SU-DHL-6 (cell line): ENCODE measurements around the gene FMO4.

ENCODE experiments used
- EZH2phosphoT487 ChIP-seq: fragments of 200-600 bp; sonication (generic), shearing (Covaris generic); conservative IDR thresholded peaks from 2 replicates; pipeline ENCODE4 v1.6.1; 2018; ENCODE audit warnings: mild to moderate bottlenecking, antibody characterized with exemption, low read length, moderate library complexity, mixed read lengths
- TF ChIP-seq, protein P1 (sequence below): fragments of 200-600 bp; sonication (generic); IDR thresholded peaks from one replicate; pipeline ENCODE4 v1.5.1; 2017; ENCODE audit warnings: antibody characterized with exemption, mild to moderate bottlenecking, low read length, moderate library complexity; ENCODE audit not compliant: insufficient read depth, poor library complexity, severe bottlenecking

DNA sequence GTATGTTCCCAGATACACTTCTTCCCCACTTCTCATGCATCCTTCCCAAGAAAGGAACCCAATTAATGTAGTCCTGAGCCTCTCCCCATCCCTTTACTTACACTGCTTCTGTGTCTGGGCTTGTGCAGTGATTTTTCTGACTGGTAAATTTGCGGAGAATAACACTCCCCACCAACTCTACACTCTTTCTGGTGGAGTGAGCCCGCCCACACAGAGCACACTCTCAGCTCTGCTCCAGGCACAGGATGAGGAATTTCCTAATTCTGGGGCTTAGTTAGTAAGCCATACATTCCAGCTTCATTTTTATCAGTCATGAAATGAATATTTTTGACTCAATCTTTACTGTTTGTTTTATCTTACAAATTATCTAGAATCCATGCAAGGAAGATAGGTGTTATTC is 38.6 kb downstream of the FMO4 start:
- TF ChIP-seq, protein P1, sequence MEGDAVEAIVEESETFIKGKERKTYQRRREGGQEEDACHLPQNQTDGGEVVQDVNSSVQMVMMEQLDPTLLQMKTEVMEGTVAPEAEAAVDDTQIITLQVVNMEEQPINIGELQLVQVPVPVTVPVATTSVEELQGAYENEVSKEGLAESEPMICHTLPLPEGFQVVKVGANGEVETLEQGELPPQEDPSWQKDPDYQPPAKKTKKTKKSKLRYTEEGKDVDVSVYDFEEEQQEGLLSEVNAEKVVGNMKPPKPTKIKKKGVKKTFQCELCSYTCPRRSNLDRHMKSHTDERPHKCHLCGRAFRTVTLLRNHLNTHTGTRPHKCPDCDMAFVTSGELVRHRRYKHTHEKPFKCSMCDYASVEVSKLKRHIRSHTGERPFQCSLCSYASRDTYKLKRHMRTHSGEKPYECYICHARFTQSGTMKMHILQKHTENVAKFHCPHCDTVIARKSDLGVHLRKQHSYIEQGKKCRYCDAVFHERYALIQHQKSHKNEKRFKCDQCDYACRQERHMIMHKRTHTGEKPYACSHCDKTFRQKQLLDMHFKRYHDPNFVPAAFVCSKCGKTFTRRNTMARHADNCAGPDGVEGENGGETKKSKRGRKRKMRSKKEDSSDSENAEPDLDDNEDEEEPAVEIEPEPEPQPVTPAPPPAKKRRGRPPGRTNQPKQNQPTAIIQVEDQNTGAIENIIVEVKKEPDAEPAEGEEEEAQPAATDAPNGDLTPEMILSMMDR, result no peak
- TF ChIP-seq EZH2phosphoT487, result no peak
